Measurements from ENCODE around the gene KLHL29.

DNA sequence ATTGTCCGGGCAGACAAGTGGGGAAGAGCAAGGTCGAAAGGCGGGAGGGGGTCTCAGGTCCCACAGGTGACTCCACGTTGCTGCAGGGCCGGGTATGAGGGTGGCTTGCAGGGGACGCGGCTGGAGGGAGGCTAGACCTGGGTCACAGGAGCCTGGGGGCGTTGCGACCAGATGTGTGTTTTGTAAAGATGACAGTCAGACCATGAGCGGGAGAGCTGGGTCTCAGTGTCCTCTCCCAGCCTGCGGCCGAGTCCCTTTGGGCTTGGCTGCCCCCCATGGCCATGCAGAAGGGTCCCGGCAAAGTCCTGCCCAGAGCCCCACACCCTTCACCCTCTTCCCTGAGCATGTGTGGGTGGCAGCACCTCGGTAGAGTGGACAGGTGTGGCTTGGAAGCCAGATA is 302.7 kb downstream of the KLHL29 start:
- TF ChIP-seq, protein P1, sequence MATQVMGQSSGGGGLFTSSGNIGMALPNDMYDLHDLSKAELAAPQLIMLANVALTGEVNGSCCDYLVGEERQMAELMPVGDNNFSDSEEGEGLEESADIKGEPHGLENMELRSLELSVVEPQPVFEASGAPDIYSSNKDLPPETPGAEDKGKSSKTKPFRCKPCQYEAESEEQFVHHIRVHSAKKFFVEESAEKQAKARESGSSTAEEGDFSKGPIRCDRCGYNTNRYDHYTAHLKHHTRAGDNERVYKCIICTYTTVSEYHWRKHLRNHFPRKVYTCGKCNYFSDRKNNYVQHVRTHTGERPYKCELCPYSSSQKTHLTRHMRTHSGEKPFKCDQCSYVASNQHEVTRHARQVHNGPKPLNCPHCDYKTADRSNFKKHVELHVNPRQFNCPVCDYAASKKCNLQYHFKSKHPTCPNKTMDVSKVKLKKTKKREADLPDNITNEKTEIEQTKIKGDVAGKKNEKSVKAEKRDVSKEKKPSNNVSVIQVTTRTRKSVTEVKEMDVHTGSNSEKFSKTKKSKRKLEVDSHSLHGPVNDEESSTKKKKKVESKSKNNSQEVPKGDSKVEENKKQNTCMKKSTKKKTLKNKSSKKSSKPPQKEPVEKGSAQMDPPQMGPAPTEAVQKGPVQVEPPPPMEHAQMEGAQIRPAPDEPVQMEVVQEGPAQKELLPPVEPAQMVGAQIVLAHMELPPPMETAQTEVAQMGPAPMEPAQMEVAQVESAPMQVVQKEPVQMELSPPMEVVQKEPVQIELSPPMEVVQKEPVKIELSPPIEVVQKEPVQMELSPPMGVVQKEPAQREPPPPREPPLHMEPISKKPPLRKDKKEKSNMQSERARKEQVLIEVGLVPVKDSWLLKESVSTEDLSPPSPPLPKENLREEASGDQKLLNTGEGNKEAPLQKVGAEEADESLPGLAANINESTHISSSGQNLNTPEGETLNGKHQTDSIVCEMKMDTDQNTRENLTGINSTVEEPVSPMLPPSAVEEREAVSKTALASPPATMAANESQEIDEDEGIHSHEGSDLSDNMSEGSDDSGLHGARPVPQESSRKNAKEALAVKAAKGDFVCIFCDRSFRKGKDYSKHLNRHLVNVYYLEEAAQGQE (IDR thresholded peaks at IDR 0.05; ENCODE audit: insufficient read depth in 1 of 2, low read depth in 2 of 2, low read length in 2 of 2) = no peak
- no peak for TF ChIP-seq TAF1 (IDR thresholded peaks at IDR 0.05; ENCODE audit: borderline replicate concordance, insufficient read depth, low read length)
- TF ChIP-seq POLR2AphosphoS5 (IDR thresholded peaks at IDR 0.05; ENCODE audit: low read depth, low read length) = no peak
- TF ChIP-seq SIN3A (IDR thresholded peaks at IDR 0.05; ENCODE audit: borderline replicate concordance, insufficient read depth, low read length) = no peak
- no peak for TF ChIP-seq FOXP2 (optimal IDR thresholded peaks at IDR 0.05; ENCODE audit: borderline replicate concordance, extremely low read depth, extremely low read length, insufficient read depth)
